Right hindlimb (tissue), 1 donor: ENCODE data around the gene OVCA2.

Experiments used
- DNase-seq: peaks from one replicate; pipeline ENCODE4 v3.0.0-alpha.2; 2018

OVCA2 gene

DNA sequence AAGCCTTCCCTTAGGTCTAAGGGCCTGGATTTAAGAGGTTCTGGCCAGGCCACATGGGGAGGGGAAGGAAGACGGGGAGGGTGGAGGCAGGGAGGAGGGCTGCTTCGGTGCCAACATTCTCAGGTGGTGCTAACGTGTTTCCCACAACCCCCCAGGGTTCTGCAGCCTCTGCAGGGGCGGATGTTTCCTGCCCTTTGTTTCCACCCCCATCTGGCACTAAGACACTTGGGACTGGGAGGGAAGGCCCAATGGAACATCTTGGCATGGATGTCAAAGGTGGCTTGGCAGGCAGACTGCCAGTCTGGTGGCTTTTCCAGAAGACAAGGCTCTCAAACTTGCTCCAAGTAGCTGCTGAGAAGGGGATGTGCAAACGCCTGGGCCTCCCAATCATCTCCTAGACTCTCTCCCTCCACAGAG lies 25.8 kb downstream of the OVCA2 start:
- peak; percentile 50 for DNase-seq

GRCh38 chr17:2068031-2068518 lies 26.3 kb downstream of the OVCA2 start:
- no peak for DNase-seq

- DNase-seq, result no peak
Observed at GRCh38 chr17:2068519-2069051, 26.8 kb downstream of the OVCA2 start.

DNA sequence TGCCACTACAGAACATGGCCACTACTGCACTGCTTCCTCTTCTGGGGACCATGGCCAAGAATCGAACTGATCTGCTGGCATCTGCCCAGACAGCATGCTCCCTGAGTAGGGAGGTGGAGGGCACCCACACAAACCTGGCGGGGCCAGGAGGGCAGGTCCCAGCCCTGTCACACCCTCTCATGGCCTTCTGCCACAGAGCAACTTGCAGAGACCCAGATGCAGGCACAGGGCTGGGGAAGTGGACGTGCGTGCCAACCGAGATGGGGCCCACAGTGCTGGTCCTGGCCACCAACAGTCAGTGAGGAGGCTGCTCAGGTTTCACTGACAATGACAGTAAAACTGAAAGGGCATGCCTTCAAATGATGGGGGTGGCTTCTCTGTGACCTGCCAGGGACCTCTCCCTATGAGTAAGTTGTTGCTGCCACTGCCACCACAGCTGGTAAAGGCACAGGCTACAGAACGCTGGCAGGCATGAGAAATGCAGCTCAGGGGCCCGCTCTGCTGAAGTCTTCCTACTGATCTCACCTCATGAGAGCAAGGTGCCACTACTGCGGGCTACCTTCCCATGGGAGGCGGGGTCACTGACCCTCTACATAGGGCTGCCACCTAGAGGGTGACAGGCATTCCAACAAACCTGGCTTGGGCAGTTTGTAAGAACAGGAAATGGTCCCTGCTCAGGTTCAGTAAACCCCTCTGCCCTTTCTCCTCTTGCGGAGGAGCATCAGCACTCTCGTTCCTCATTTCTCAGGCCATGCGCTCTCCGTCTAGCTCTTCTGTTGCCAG lies 28.6 kb downstream of the OVCA2 start:
- no peak for DNase-seq

DNA sequence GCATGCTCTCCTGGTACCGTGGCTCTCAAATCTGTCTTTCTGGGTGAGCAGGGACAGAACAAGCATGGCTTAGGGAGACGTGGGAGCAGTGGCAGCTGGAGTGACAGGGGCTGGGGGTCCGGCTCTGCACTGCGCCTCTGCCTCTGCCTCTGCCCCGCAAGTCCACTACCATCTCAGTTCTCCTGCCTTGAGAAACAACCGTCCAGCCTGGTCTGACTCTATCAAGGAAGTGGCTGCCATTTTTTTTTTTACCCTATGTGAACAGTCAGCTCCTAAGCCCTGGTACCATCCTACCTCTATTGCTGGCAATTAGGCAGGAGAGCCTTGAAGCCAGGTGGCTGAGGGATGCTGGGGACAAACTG lies 29.2 kb downstream of the OVCA2 start:
- no peak for DNase-seq

- peak; percentile 68 for DNase-seq
Observed at GRCh38 chr17:2071455-2072281, 29.8 kb downstream of the OVCA2 start.

DNA sequence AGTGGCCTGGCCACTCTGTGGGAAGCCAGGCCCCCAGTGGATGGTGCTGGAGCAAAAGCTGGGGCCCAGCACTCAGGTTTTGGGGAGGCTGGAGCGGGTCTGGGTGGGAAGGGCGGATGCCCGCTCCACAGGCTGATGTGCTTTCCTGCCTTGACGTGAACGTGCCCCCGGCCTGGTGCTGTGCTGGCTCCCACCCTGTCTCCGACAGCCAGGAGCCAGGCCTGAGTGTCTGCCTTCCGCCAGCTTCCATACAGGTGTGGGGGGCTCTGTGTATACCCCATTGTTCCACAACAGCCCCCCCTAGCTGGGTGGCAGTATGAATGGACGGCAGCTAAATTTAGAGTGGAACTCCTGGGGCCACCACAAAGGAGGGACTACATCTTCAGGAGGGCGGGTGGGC lies 33.1 kb downstream of the OVCA2 start:
- DNase-seq, result no peak

DNA sequence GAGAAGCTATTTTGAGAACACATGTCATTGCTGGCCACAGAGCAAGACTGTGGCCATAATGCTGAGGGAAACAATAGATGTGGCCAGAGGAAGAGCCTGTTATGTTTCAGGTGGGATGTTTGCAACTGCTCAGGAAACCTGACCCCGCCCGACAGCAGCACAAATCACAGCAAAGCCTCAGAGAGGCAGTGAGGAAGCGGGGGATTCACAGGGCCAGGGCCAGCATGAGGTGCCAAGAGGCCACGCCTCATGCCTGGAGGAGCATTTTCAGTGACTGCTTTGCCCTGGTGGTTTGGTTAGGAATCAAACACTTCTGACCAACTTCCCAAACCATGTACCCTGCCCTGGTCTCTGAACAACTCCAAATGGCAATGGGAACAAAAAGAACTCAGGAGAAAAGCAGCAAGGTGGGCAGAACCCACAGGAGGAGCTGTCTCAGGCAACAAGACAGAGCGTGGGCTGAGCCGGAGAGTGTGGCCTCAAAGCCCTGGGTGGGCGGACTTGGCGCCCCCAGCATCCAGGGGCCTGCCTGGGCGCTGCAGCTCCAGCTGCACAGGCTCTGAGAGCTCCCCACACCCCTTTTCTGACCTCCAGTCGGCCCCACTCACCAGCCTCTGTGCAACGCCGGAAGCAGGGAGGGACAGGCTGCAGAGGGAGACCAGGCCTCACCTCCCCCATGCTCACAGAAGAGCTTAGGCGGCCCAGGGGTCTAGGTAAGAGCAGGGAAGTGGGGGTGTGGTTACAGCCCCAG lies 33.7 kb downstream of the OVCA2 start:
- peak; percentile 93 for DNase-seq

DNA sequence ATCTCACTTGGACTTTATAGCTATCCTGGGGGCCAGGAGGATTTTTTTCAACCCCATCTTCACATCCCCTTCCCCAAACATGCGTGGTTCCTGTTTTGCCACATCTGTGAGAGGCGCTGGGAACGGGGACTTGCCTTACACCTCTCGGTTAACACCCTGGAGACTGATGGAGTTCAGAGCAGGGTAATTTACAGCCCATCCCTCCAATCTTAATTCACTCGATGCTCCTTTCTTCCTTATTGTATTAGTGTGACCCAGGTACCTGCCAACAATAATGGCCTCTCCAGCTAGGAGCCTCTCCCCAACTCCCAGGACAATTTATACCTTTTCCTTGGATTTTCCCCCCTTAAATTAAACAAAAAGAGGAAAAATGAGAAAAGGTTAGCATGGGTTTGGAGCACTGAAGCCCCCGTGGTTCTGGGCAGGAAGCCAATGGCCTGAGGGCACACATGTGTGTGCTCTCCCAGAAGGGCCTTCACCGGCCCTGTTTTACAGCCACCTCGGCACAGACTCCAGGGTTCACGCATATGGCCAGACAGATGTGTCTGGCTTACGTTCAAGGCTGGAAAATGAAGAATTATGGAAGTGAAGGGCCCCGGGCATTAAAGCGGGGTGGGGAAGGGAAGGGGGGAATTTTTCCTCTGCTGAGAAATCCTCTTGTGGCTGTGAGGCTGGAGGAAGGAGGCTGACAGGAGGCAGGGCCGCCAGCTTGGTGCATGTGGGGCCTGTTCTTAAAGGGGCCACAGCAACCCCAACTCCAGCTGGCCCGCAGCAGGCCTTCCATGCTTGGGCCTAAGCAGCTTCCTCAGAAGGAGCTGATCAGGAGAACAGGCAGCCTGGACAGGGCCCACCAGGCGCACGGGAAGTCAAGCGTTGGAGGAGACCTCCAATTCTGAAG lies 34.5 kb downstream of the OVCA2 start:
- peak; percentile 79 for DNase-seq

- no peak for DNase-seq
Observed at GRCh38 chr17:2077040-2077439, 35.2 kb downstream of the OVCA2 start.

GRCh38 chr17:2081564-2081963 lies 39.7 kb downstream of the OVCA2 start:
- no peak for DNase-seq

- DNase-seq, result peak; percentile 32
Observed at GRCh38 chr17:2082003-2082781, 40.4 kb downstream of the OVCA2 start.

DNA sequence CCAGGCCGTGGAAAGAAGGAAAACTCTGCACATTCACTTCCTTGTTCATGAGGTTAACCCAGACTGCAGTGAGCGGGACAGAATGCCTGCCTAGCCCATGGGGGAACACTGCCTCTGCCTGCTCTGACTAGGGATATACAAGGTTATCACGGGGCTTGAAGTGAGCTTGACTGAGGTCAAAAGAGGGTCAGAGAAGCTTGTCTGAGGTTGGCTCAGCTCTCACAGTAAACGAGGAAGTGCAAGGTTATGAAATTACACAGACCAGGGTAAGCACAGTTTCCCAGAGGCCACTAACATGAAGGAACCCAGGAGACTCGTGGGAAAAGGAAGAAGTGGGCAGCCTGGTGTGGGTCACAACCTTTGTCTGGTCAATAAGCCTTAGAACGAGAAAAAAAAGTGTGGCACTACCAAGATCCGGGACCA lies 41.8 kb downstream of the OVCA2 start:
- DNase-seq, result peak; percentile 26

GRCh38 chr17:2084036-2084765 lies 42.4 kb downstream of the OVCA2 start:
- peak; percentile 80 for DNase-seq

DNA sequence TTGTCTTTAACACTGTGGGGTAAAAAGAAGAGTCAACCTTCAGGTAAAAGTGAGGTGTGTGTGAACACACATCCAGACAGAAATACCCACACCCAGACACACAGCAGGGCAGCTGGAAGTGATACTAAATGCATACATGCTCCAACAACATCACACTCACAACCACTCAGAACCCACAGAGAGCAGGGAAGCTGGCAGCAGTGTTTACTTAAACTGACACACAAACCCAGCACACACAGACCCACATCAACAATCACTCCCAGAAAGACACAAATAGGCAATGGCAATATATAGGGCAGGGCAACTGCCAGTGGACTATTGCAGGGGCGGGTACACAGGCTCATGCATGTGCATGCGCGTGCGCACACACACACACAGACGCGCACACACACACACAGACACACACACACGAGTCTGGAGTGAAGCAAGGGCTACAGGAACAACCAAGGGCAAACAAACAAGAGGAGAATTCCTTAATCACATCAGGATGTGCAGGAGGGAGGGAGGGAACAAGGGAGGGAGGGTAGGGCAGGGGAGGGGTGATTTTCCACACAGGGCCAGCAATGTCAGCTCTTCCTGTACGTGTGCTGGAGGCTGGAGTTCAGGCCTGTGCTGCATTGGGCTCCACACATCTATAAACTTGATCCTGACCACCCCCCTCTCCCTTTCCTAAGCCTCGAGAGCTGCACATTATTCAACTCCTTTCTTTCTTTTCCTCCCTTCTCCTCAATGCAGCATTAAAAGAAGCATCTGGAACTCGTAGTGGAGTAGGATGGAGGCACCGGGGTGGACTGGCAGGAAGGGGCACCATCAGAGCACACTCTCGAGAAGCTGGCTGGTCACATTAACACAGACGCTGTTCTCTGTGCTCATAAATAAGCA lies 43.2 kb downstream of the OVCA2 start:
- DNase-seq, result peak; percentile 90

GRCh38 chr17:2085648-2085949 lies 43.8 kb downstream of the OVCA2 start:
- DNase-seq, result peak; percentile 87

- no peak for DNase-seq
Observed at GRCh38 chr17:2086306-2086705, 44.5 kb downstream of the OVCA2 start.

DNA sequence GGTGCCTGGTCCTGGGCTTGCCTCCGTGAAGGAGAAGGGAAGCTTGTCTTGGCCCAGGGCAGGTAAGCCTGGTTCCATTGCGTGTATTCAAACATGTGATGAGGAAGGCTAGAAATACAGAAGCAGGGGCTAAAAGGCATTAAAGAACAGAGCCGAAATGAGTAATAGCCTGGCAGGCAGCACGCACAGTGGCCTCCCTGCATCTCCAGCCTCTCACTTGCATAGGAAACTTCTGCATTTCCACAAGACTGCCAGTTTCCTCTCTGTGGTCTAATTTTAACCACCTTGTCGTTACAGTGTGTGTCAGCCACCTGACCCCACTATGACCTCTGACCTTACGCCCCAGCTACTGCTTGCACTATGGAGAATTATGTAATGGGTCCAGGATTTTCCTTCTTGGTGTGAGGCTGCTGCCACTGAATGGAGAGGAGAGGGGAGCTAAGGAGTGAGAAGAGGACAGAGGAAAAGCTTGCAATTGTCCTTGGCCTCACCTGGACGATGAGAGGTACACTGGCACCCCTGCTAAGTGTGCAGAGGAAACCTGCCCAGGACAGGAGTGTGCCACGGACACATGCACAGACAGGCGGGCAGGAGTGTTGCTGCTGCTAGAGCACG lies 45.9 kb downstream of the OVCA2 start:
- peak; percentile 69 for DNase-seq

DNA sequence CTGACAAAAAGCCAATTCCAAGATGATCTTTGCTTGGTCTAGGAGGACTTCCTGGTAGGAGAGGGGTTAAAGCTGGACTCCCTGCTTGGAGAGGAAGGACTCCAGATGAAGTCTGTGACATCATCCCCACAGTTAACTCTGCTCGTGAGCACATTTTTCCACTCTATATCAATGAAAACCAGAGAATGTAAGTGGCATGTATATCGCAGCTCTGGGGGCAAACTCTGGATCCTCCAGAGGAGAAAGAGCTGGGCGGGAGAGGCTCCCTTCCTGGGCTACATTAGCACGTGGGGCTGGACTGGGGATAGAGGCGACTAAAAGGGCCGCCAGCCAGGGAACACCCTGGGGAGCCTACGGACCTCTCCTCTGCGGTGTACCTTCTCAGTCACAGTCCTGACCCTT lies 47.2 kb downstream of the OVCA2 start:
- DNase-seq, result peak; percentile 59
